HUES48 (cell line): ENCODE data around the gene UGT1A9.
"Not testable (repeated sequence)": the region's sequence is repeated elsewhere in the genome, so short reads cannot be mapped to it uniquely, and the experiment has no call there.

ENCODE experiments used
- H3K27ac ChIP-seq: one replicate; pipeline ENCODE4 v1.7.0; 2013; ENCODE audit warnings: low read depth, low read length, inconsistent platforms
- H3K27me3 ChIP-seq: 2 replicates; pipeline ENCODE4 v1.6.1; 2013; ENCODE audit warnings: mild to moderate bottlenecking, low read length; ENCODE audit not compliant: control insufficient read depth, insufficient read depth
- H3K36me3 ChIP-seq: 2 replicates; pipeline ENCODE4 v1.6.1; 2013; ENCODE audit warnings: low read length; ENCODE audit not compliant: control insufficient read depth, insufficient read depth
- H3K4me1 ChIP-seq: 2 replicates; pipeline ENCODE4 v1.6.1; 2013; ENCODE audit warnings: mild to moderate bottlenecking, low read length; ENCODE audit not compliant: control insufficient read depth, insufficient read depth
- H3K4me3 ChIP-seq: 2 replicates; pipeline ENCODE4 v1.5.1; 2013; ENCODE audit warnings: mild to moderate bottlenecking, low read depth, low read length
- H3K9ac ChIP-seq: 2 replicates; pipeline ENCODE4 v1.6.1; 2013; ENCODE audit warnings: mild to moderate bottlenecking, low read depth, low read length, moderate library complexity
- H3K9me3 ChIP-seq: 2 replicates; pipeline ENCODE4 v1.6.1; 2013; ENCODE audit warnings: low read length; ENCODE audit not compliant: control insufficient read depth, insufficient read depth

The UGT1A9 gene

DNA sequence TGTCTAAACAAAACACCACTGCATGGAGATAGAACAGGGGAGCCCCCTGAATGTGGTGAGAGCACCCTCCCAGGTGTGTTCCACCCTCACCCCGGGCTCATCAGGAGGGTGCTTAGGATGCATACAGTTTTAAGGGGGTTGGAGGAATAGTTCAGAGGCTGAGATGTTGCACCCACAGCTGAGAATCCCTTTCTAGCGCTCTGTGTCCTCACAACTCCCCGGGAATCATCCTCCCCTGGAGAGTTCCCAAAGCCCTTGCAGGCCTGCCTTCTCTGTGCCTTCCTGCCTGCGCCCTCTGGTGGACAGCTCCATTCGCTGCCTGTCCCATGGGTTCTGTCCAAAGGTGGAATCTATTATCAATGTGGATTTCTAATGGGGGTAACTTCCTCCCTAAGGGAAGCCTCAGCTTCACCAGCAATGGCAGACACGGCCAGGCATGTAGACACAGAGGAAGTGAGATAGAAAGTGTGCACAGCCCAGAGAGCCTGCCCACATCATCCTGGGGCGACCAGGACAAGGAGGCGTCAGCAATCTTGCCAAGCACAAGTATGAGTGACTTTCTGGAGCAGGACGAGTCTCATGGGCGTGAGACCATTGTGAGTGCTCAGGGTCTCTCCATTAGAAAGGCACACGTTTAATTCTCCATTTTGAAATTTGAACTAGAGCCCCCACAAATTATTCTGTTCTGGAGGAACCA lies 39.8 kb downstream of the UGT1A9 start:
- Histone ChIP-seq H3K9ac (no peak overlapping the region), H3K4me3 (no peak overlapping the region), H3K9me3 (no peaks in the 10 kb centered on the region), H3K36me3 (no peaks in the 10 kb centered on the region), H3K27ac (no peak overlapping the region), H3K4me1 (no peaks in the 10 kb centered on the region), H3K27me3 (no peaks in the 10 kb centered on the region)

DNA sequence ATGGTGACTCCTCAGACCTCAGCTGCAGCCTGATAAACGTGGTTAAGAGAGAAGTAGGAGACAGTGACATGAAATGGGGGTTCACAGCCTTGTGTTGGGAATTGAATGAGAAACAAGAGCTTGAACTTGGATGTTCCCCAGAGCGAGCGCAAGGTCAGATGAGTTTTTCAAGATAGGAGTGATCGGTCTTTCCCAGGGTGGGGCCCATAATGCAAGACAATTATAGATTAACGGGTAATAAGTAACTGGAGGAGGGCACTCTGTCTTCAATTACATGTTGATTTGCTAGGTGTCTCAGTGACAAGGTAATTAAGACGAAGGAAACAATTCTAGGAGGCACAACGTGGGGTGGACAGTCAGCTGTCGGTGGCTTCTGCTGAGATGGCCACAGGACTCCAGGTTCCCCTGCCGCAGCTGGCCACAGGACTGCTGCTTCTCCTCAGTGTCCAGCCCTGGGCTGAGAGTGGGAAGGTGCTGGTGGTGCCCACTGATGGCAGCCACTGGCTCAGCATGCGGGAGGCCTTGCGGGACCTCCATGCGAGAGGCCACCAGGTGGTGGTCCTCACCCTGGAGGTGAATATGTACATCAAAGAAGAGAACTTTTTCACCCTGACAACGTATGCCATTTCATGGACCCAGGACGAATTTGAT lies 41.0 kb downstream of the UGT1A9 start, which contains the start of gene UGT1A5:
Gene UGT1A5 (plus strand): TSS at position 297 of the 651 bp plus-strand sequence. CDS start 85 bp downstream, at position 382.
- Histone ChIP-seq H3K9ac (no peak within 1 kb of the TSS), H3K4me3 (no peak within 1 kb of the TSS), H3K36me3 (no peaks in the 10 kb centered on the region), H3K9me3 (no peaks in the 10 kb centered on the region), H3K27me3 (no peaks in the 10 kb centered on the region), H3K27ac (no peak within 1 kb of the TSS), H3K4me1 (no peaks in the 10 kb centered on the region)

DNA sequence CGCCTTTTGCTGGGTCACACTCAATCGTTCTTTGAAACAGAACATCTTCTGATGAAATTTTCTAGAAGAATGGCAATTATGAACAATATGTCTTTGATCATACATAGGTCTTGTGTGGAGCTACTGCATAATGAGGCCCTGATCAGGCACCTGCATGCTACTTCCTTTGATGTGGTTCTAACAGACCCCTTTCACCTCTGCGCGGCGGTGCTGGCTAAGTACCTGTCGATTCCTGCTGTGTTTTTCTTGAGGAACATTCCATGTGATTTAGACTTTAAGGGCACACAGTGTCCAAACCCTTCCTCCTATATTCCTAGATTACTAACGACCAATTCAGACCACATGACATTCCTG lies 41.5 kb downstream of the UGT1A9 start:
- no peak overlapping the region for H3K4me3 ChIP-seq
- H3K36me3 ChIP-seq, result no peaks in the 10 kb centered on the region
- H3K27me3 ChIP-seq, result no peaks in the 10 kb centered on the region
- H3K9ac ChIP-seq, result no peak overlapping the region
- H3K4me1 ChIP-seq, result no peaks in the 10 kb centered on the region
- no peaks in the 10 kb centered on the region for H3K9me3 ChIP-seq
- no peak overlapping the region for H3K27ac ChIP-seq

DNA sequence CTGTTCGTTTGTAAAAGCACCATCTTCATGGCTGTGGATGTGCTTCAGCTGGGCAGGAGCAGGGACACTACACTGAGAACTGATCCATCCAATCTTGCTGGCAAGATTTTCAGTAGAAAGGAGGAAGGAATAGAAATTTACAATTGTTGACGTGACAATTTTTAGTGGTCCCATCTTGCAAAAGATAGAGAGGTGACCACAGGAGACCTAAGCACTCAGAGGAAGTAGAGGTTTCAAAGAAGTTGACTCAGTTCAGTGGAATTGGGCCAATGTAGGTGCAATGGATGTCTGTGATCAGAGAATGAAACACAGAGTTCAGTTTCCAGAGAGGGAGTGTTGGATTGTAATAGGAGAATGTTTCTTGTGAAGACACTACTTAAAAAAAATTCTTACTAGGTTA lies 42.4 kb downstream of the UGT1A9 start:
- Histone ChIP-seq H3K4me1 (no peaks in the 10 kb centered on the region), H3K4me3 (no peak overlapping the region), H3K27me3 (no peaks in the 10 kb centered on the region), H3K27ac (no peak overlapping the region), H3K9ac (no peak overlapping the region), H3K36me3 (no peaks in the 10 kb centered on the region), H3K9me3 (no peaks in the 10 kb centered on the region)

DNA sequence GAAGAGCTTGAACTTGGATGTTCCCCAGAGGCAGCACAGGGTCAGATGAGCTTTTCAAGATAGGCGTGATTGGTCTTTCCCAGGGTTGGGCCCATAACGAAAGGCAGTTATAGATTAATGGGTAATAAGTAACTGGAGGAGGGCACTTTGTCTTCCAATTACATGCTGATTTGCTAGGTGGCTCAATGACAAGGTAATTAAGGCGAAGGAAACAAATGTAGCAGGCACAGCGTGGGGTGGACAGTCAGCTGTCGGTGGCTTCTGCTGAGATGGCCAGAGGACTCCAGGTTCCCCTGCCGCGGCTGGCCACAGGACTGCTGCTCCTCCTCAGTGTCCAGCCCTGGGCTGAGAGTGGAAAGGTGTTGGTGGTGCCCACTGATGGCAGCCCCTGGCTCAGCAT lies 46.9 kb downstream of the UGT1A9 start, which contains the start of gene UGT1A4:
Gene UGT1A4 (plus strand): TSS at position 185 of the 400 bp plus-strand sequence. CDS start 85 bp downstream, at position 270.
- Histone ChIP-seq H3K9ac (no peak within 1 kb of the TSS), H3K27ac (no peak within 1 kb of the TSS), H3K36me3 (no peaks in the 10 kb centered on the region), H3K4me1 (no peaks in the 10 kb centered on the region), H3K27me3 (no peaks in the 10 kb centered on the region), H3K4me3 (no peak within 1 kb of the TSS), H3K9me3 (peaks cover 3% of the 10 kb centered on the region; the same call in 1 of the 2 replicates)

DNA sequence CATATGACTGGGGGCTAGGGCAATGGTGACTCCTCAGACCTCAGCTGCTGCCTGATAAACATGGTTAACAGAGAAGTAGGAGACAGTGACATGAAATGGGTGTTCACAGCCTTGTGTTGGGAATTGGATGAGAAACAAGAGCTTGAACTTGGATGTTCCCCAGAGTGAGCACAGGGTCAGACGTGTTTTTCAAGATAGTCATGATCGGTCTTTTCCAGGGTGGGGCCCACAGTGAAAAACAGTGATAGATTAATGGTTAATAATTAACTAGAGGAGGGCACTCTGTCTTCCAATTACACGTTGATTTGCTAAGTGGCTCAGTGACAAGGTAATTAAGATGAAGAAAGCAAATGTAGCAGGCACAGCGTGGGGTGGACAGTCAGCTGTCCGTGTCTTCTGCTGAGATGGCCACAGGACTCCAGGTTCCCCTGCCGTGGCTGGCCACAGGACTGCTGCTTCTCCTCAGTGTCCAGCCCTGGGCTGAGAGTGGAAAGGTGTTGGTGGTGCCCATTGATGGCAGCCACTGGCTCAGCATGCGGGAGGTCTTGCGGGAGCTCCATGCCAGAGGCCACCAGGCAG lies 57.1 kb downstream of the UGT1A9 start, which contains the start of gene UGT1A3:
Gene UGT1A3 (plus strand): TSS at position 320 of the 579 bp plus-strand sequence. CDS start 85 bp downstream, at position 405.
- Histone ChIP-seq H3K27ac (no peak within 1 kb of the TSS), H3K27me3 (no peaks in the 10 kb centered on the region), H3K9me3 (peaks cover 22% of the 10 kb centered on the region), H3K36me3 (no peaks in the 10 kb centered on the region), H3K4me1 (no peaks in the 10 kb centered on the region), H3K9ac (no peak within 1 kb of the TSS), H3K4me3 (no peak within 1 kb of the TSS)

DNA sequence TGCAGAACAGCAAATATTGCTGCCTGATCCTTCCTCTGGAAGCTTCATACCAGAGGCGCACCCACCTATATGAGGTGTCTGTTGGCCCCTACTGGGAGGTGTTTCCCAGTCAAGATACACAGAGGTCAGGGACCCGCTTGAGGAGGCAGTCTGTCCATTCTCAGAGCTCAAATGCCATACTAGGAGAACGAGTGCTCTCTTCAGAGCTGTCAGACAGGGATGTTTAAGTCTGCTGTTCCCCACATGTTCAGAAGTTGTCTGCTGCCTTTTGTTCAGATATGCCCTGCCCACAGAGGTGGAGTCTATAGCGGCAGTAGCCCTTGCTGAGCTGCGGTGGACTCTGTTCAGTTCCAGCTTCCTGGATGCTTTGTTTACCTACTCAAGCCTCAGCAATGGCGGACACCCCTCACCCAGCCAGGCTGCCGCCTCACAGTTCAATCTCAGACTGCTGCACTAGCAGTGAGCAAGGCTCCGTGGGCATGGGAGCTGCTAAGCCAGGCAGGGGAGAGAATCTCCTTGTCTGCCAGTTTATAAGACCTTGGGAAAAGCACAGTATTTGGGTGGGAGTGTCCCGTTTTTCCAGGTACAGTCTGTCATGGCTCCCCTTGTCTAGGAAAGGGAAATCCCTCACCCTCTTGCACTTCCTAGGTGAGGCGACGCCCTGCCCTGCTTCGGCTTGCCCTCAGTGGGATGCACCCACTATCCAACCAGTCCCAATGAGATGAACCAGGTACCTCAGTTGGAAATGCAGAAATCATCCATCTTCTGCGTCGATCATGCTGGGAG lies 65.4 kb downstream of the UGT1A9 start:
- H3K27me3 ChIP-seq, H3K36me3 ChIP-seq, H3K4me1 ChIP-seq, H3K27ac ChIP-seq, H3K4me3 ChIP-seq, H3K9ac ChIP-seq: not testable (repeated sequence)
- peaks cover 15% of the 10 kb centered on the region for H3K9me3 ChIP-seq

DNA sequence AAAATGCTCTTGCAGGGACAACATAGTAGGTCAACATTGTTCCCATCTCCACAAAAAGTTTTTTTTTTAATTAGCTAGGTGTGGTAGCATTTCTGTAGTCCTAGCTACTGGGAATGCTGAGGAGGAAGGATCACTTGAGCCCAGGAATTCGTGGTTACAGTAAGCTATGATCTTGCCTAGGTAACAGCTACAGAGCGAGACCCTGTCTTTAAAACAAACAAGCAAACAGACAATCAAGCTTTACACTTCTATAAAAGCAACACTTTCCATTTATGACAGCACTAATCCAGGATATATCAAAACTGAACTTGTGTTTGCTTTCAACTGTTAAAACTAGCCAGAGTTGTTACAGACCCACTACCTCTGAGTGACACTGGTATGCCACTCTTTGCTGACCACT lies 69.2 kb downstream of the UGT1A9 start:
- Histone ChIP-seq H3K27me3 (no peaks in the 10 kb centered on the region), H3K9me3 (peaks cover 26% of the 10 kb centered on the region), H3K9ac (no peak overlapping the region), H3K27ac (no peak overlapping the region), H3K4me3 (no peak overlapping the region), H3K36me3 (no peaks in the 10 kb centered on the region), H3K4me1 (no peaks in the 10 kb centered on the region)

DNA sequence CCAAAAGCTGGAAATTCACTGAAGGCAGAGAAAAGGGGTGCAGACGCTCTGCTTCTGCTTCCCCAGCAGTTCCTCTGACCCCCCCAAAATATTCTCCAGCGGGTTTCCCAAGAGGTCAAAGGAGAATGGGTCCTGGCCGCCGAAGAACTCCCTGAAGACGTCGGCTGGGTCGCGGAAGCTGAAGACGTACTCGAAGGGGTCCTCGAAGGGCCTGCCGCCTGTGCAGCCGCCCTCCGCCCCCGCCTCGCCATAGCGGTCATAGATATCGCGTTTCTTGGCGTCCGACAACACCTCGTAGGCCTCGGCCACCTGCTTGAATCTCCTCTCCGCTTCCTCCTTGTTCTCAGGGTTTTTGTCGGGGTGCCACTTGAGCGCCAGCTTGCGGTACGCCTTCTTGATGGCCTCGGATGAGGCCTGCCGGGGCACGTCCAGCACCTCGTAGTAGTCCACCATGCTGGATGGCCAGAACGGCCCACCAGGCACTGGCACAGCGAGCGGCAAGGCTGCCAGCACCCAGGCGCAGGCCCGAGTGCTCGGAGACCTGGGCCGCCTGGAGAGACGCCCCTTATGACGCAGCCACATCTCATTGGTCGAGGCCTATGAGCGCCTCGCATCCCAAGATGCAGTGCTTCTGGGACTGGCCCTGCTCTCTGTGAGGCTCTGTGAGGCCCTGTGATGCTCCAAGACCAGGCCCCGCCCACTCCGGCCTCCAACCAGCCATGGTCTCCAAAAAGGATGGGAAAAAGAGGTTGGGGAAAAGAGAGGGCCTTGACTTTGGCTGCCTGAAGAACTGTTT lies 72.0 kb downstream of the UGT1A9 start:
- no peaks in the 10 kb centered on the region for H3K27me3 ChIP-seq
- H3K4me1 ChIP-seq, result no peaks in the 10 kb centered on the region
- no peak overlapping the region for H3K27ac ChIP-seq

DNA sequence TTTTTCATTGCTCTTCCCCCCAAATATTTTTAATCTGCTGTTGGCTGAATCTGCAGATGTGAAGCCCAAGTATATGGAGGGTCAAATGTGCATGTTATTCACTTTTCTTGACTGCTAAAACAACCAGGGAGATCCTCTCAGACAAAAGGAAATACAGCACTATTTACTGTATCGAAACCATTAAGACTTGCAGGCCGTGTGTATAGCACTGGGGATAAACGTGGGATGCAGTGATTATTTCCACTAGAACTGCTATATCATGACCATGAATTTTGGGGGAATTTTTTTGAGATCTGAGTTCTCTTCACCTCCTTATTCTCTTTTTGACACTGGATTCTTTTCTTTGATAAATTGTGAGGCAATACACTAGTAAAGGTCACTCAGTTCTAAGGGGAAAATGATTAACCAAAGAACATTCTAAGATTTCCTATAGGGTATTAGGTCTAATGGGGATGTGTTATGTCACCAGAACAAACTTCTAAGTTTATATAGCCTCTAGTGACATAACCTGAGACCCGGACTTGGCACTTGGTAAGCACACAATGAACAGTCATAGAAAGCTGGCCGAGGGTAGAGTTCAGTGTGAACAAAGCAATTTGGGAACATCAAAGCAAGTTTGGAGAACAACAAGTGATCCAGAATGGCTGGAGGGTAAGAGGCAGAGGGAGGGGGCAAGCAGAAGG lies 73.5 kb downstream of the UGT1A9 start:
- H3K36me3 ChIP-seq, result no peaks in the 10 kb centered on the region
- no peaks in the 10 kb centered on the region for H3K27me3 ChIP-seq
- peaks cover 20% of the 10 kb centered on the region for H3K9me3 ChIP-seq
- H3K9ac ChIP-seq, result no peak overlapping the region
- H3K27ac ChIP-seq, result no peak overlapping the region
- no peaks in the 10 kb centered on the region for H3K4me1 ChIP-seq
- no peak overlapping the region for H3K4me3 ChIP-seq

More for the DNA sequence above, 72.0 kb downstream of the UGT1A9 start:
- Histone ChIP-seq H3K36me3 (no peaks in the 10 kb centered on the region), H3K9ac (no peak overlapping the region), H3K9me3 (peaks cover 12% of the 10 kb centered on the region), H3K4me3 (no peak overlapping the region)
